ENCODE measurements around the gene UGP2.

Gene UGP2

DNA sequence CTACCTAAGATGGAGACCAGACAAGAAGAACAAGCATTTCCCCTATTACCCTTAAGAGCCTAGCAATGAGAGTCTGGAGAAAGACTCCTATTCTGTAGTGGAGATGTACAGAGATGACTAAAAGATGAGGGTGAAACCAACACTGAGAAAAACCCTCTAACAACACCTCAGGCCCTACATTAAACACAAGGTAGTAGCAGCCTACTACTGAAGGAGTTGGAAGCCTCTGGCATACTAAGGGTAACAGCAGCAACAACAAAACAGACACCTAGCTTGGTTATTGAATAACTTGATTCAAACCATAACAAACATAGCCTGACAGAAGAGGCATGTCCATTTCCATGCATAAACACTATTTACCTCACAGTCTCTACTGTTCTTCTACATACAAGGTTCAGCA, 60.5 kb downstream of the UGP2 start (continued):
- TF ChIP-seq, protein P1, sequence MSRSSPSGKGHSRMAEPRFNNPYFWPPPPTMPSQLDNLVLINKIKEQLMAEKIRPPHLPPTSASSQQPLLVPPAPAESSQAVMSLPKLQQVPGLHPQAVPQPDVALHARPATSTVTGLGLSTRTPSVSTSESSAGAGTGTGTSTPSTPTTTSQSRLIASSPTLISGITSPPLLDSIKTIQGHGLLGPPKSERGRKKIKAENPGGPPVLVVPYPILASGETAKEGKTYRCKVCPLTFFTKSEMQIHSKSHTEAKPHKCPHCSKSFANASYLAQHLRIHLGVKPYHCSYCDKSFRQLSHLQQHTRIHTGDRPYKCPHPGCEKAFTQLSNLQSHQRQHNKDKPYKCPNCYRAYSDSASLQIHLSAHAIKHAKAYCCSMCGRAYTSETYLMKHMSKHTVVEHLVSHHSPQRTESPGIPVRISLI (tag by site-specific recombination; IDR thresholded peaks at IDR 0.05) = no peak
- no peak for TF ChIP-seq ZNF549 (tag by site-specific recombination; IDR thresholded peaks at IDR 0.05)
- no peak for TF ChIP-seq ZNF791 (tag by site-specific recombination; IDR thresholded peaks at IDR 0.05)
- TF ChIP-seq ZNF664 (tag by site-specific recombination; IDR thresholded peaks at IDR 0.05) = no peak
- no peak for TF ChIP-seq ZNF274 (IDR thresholded peaks at IDR 0.05; ENCODE audit: low read length)
- no peak for TF ChIP-seq ZNF274 (tag by site-specific recombination; IDR thresholded peaks at IDR 0.05; ENCODE audit: borderline replicate concordance)
- TF ChIP-seq MZF1 (tag by site-specific recombination; IDR thresholded peaks at IDR 0.05; ENCODE audit: borderline replicate concordance) = no peak
- TF ChIP-seq ZNF114 (tag by site-specific recombination; IDR thresholded peaks at IDR 0.05) = no peak
- TF ChIP-seq ZNF157 (tag by site-specific recombination; IDR thresholded peaks at IDR 0.05) = no peak

DNA sequence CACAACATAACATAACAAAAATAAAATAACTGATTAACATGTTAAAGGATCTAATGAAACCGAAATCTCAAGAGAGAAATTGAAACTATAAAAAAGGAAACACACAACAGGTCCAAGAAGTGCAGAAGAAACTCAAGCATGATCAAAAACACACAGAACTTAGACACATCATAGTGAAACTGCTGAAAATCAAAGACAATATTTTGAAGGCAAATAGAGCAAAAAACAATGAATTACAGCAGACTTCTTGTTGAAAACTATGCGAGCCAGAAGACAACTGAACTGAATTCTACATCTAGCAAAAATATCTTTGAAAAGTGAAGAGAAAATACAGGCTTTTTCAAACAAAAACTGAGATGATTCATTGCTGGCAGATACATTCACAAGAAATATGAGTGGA, 61.3 kb downstream of the UGP2 start:
- Histone ChIP-seq H3K4me1 (ENCODE audit: control insufficient read depth, insufficient read depth, low read length) (no peaks in the 10 kb centered on the region), H3K4me3 (ENCODE audit: low read depth, low read length) (no peak overlapping the region), H3K9me3 (ENCODE audit: control insufficient read depth, insufficient read depth, low read depth, low read length) (no peaks in the 10 kb centered on the region), H3K36me3 (ENCODE audit: control insufficient read depth in 2 of 2, insufficient read depth in 1 of 2, low read length in 2 of 2) (peaks cover 0 to 33% of the 10 kb centered on the region in 2 experiments), H3K27ac (ENCODE audit: extremely low read depth, low read depth, low read length) (no peak overlapping the region)
- ChIA-PET POLR2A (no interaction called here), CTCF (no interaction called here)
- TF ChIP-seq SETDB1 (IDR thresholded peaks at IDR 0.05; ENCODE audit: insufficient read length, low read length) = peak; percentile 66
- TF ChIP-seq KLF1 (tag by site-specific recombination; IDR thresholded peaks at IDR 0.05) = no peak
- TF ChIP-seq, protein P2, sequence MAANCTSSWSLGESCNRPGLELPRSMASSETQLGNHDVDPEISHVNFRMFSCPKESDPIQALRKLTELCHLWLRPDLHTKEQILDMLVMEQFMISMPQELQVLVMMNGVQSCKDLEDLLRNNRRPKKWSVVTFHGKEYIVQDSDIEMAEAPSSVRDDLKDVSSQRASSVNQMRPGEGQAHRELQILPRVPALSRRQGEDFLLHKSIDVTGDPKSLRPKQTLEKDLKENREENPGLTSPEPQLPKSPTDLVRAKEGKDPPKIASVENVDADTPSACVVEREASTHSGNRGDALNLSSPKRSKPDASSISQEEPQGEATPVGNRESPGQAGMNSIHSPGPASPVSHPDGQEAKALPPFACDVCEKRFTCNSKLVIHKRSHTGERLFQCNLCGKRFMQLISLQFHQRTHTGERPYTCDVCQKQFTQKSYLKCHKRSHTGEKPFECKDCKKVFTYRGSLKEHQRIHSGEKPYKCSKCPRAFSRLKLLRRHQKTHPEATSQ (tag by site-specific recombination; IDR thresholded peaks at IDR 0.05) = no peak
- TF ChIP-seq ZNF624 (tag by site-specific recombination; IDR thresholded peaks at IDR 0.05) = no peak
- no peak for TF ChIP-seq ZNF350 (tag by site-specific recombination; IDR thresholded peaks at IDR 0.05)
- no peak for TF ChIP-seq ZNF701 (tag by site-specific recombination; IDR thresholded peaks at IDR 0.05)

DNA sequence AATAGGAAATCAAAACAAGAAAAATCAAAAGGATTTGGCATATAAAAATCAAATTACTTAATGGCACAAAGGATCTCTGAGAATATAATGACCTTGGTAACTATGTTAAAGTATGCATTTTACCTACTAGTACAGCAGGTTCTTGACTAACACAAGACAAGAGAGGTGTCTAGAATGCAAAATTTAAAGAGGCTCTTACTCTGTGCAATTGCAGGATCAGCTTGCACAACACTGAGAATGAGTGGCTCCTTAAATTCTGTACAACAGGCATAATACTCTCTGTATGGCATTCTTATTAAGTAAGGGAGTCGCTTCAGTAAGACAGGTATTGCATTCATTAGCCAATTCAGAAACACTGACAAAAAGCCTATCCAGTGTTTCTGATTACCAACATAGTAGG, 72.6 kb downstream of the UGP2 start:
- POLR2A ChIA-PET = no interaction called here
- Histone ChIP-seq H3K4me3 (ENCODE audit: low read depth, low read length) (no peak overlapping the region), H3K9me3 (ENCODE audit: control insufficient read depth, insufficient read depth, low read depth, low read length) (no peaks in the 10 kb centered on the region), H3K27ac (ENCODE audit: extremely low read depth, low read depth, low read length) (no peak overlapping the region), H3K4me1 (ENCODE audit: control insufficient read depth, insufficient read depth, low read length) (no peaks in the 10 kb centered on the region), H3K36me3 (ENCODE audit: control insufficient read depth in 2 of 2, insufficient read depth in 1 of 2, low read length in 2 of 2) (peaks cover 20 to 51% of the 10 kb centered on the region in 2 experiments)
- TF ChIP-seq ZNF138 (tag by site-specific recombination; IDR thresholded peaks at IDR 0.05; ENCODE audit: borderline replicate concordance) = no peak
- TF ChIP-seq, protein P3, sequence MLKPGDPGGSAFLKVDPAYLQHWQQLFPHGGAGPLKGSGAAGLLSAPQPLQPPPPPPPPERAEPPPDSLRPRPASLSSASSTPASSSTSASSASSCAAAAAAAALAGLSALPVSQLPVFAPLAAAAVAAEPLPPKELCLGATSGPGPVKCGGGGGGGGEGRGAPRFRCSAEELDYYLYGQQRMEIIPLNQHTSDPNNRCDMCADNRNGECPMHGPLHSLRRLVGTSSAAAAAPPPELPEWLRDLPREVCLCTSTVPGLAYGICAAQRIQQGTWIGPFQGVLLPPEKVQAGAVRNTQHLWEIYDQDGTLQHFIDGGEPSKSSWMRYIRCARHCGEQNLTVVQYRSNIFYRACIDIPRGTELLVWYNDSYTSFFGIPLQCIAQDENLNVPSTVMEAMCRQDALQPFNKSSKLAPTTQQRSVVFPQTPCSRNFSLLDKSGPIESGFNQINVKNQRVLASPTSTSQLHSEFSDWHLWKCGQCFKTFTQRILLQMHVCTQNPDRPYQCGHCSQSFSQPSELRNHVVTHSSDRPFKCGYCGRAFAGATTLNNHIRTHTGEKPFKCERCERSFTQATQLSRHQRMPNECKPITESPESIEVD (tag by site-specific recombination; IDR thresholded peaks at IDR 0.05) = no peak
- TF ChIP-seq, protein P4, sequence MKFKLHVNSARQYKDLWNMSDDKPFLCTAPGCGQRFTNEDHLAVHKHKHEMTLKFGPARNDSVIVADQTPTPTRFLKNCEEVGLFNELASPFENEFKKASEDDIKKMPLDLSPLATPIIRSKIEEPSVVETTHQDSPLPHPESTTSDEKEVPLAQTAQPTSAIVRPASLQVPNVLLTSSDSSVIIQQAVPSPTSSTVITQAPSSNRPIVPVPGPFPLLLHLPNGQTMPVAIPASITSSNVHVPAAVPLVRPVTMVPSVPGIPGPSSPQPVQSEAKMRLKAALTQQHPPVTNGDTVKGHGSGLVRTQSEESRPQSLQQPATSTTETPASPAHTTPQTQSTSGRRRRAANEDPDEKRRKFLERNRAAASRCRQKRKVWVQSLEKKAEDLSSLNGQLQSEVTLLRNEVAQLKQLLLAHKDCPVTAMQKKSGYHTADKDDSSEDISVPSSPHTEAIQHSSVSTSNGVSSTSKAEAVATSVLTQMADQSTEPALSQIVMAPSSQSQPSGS (tag by site-specific recombination; IDR thresholded peaks at IDR 0.05; ENCODE audit: low read depth) = no peak
- TF ChIP-seq SP3 (tag by site-specific recombination; IDR thresholded peaks at IDR 0.05) = no peak
- TF ChIP-seq ZBTB8A (tag by site-specific recombination; IDR thresholded peaks at IDR 0.05) = no peak
- TF ChIP-seq ZNF747 (tag by site-specific recombination; IDR thresholded peaks at IDR 0.05) = no peak
- no peak for TF ChIP-seq ZNF571 (tag by site-specific recombination; IDR thresholded peaks at IDR 0.05)
- TF ChIP-seq ZNF791 (tag by site-specific recombination; IDR thresholded peaks at IDR 0.05) = no peak
- no peak for TF ChIP-seq BCL11A (tag by site-specific recombination; IDR thresholded peaks at IDR 0.05; ENCODE audit: low read depth)
- TF ChIP-seq TCF7L2 (IDR thresholded peaks at IDR 0.05; ENCODE audit: borderline replicate concordance, low read depth, low read length) = no peak
- TF ChIP-seq, protein P5, sequence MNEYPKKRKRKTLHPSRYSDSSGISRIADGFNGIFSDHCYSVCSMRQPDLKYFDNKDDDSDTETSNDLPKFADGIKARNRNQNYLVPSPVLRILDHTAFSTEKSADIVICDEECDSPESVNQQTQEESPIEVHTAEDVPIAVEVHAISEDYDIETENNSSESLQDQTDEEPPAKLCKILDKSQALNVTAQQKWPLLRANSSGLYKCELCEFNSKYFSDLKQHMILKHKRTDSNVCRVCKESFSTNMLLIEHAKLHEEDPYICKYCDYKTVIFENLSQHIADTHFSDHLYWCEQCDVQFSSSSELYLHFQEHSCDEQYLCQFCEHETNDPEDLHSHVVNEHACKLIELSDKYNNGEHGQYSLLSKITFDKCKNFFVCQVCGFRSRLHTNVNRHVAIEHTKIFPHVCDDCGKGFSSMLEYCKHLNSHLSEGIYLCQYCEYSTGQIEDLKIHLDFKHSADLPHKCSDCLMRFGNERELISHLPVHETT (tag by site-specific recombination; IDR thresholded peaks at IDR 0.05) = no peak
- no peak for TF ChIP-seq ZNF529 (tag by site-specific recombination; IDR thresholded peaks at IDR 0.05; ENCODE audit: insufficient replicate concordance)
- TF ChIP-seq ZNF292 (tag by site-specific recombination; IDR thresholded peaks at IDR 0.05; ENCODE audit: borderline replicate concordance, low read depth) = no peak
- CTCF ChIA-PET = no interaction called here
